IPS-NIHi7 (cell line): ENCODE results near the gene ABT1.
A peak's percentile ranks its signal among the peaks of the same experiment; 100 is the strongest.

Experiments
- DNase-seq: peaks from one replicate; pipeline ENCODE4 v3.0.0; 2012; ENCODE audit warnings: mixed read lengths; ENCODE audit errors: extremely low spot score

The ABT1 gene

GRCh38 chr6:26571592-26572296 is 25.0 kb upstream of the ABT1 start:
- peak; percentile 56 for DNase-seq

GRCh38 chr6:26575494-26575939 is 21.2 kb upstream of the ABT1 start:
- no peak for DNase-seq

- DNase-seq, result no peak
Measured at GRCh38 chr6:26576407-26576843, 20.3 kb upstream of the ABT1 start.

GRCh38 chr6:26576929-26577719 is 19.6 kb upstream of the ABT1 start:
- peak; percentile 46 for DNase-seq

- no peak for DNase-seq
Measured at GRCh38 chr6:26577720-26578072, 19.1 kb upstream of the ABT1 start.

- no peak for DNase-seq
Measured at GRCh38 chr6:26578279-26578678, 18.5 kb upstream of the ABT1 start.

GRCh38 chr6:26578741-26579140 is 18.0 kb upstream of the ABT1 start:
- DNase-seq, result no peak

GRCh38 chr6:26581164-26581915 is 15.4 kb upstream of the ABT1 start:
- DNase-seq, result no peak

- no peak for DNase-seq
Measured at GRCh38 chr6:26588965-26589364, 7.8 kb upstream of the ABT1 start.

- no peak for DNase-seq
Measured at GRCh38 chr6:26592649-26593048, 4.1 kb upstream of the ABT1 start.

- no peak for DNase-seq
Measured at GRCh38 chr6:26593278-26594130, 3.2 kb upstream of the ABT1 start.

GRCh38 chr6:26594131-26594498 is 2.6 kb upstream of the ABT1 start:
- DNase-seq, result no peak

GRCh38 chr6:26594730-26595632 is 1.8 kb upstream of the ABT1 start:
- DNase-seq, result no peak

- peak; percentile 80 for DNase-seq
Measured at GRCh38 chr6:26595669-26596269, 984 bp upstream of the ABT1 start.

GRCh38 chr6:26597389-26597766 is 625 bp downstream of the ABT1 start:
- DNase-seq, result no peak

GRCh38 chr6:26597821-26598220 is 1.1 kb downstream of the ABT1 start:
- no peak for DNase-seq

- no peak for DNase-seq
Measured at GRCh38 chr6:26598267-26598666, 1.5 kb downstream of the ABT1 start.

GRCh38 chr6:26599134-26599533 is 2.4 kb downstream of the ABT1 start:
- DNase-seq, result no peak

GRCh38 chr6:26599591-26599990 is 2.8 kb downstream of the ABT1 start:
- DNase-seq, result no peak

GRCh38 chr6:26600759-26601158 is 4.0 kb downstream of the ABT1 start:
- DNase-seq, result no peak
